GM12801 (cell line): Measurements from ENCODE around the gene KIF26B.

Experiments
- TF ChIP-seq, protein P1 (sequence below): IDR thresholded peaks from one replicate; pipeline ENCODE4 v1.5.1; 2011; ENCODE audit warnings: control low read depth; ENCODE audit not compliant: insufficient read length; ENCODE audit errors: extremely low read depth

Gene KIF26B

DNA sequence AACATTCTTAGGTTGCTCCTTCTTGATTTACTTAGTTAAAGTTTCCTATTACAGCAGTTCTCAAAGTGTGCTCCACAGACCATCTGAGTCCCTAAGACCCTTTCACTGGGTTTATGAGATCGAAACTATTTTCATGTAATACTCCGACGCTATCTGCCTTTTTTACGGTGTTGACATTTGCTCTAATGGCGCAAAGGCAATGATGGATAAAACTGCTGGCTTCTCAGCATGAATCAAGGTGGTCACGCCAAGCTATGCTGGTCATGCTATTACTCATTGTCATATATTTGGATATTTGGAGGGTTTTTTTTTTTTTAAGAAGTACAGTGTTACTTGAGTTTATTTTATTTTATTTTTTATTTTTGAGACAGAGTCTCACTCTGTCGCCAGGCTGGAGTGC, 235.1 kb downstream of the KIF26B start:
- TF ChIP-seq, protein P1, sequence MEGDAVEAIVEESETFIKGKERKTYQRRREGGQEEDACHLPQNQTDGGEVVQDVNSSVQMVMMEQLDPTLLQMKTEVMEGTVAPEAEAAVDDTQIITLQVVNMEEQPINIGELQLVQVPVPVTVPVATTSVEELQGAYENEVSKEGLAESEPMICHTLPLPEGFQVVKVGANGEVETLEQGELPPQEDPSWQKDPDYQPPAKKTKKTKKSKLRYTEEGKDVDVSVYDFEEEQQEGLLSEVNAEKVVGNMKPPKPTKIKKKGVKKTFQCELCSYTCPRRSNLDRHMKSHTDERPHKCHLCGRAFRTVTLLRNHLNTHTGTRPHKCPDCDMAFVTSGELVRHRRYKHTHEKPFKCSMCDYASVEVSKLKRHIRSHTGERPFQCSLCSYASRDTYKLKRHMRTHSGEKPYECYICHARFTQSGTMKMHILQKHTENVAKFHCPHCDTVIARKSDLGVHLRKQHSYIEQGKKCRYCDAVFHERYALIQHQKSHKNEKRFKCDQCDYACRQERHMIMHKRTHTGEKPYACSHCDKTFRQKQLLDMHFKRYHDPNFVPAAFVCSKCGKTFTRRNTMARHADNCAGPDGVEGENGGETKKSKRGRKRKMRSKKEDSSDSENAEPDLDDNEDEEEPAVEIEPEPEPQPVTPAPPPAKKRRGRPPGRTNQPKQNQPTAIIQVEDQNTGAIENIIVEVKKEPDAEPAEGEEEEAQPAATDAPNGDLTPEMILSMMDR, result no peak

DNA sequence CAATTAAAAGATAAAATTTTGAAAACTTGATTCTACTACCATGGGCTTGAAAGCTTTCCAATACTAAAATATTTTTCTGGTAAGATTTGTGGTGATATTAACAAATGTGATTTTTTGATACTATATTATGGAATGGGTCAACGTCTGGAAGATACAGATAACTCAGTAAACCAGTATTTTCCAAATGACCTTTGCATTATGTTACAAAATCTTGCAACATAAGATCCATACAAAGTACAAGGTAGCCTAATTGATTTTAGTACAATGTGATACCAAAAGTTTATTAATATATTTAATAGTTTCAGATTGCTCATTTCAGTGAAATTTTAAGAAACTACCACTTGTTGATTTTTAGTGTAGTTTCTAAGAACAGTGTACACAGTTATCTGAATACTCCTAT, 236.2 kb downstream of the KIF26B start:
- TF ChIP-seq, protein P1, result no peak

DNA sequence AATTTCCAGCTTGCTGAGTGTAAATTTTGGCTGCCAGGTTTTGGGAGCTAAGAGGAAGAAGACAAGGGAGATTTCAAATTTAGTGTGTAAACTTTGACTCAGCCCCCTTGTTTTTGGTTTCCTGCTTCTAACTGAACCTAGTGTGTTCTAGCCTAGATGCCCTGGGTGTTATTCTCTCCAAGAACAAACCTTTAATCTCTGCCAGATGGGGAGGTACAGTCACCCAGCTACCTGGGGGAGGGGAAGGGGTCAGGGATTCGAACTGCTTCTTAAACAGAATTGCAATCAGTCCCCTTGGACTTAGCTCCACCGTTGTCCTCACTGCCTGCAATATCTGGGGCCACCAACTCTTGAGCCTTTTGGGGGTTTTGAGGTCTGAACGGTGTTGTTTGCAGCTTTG, 238.9 kb downstream of the KIF26B start:
- TF ChIP-seq, protein P1, result no peak

DNA sequence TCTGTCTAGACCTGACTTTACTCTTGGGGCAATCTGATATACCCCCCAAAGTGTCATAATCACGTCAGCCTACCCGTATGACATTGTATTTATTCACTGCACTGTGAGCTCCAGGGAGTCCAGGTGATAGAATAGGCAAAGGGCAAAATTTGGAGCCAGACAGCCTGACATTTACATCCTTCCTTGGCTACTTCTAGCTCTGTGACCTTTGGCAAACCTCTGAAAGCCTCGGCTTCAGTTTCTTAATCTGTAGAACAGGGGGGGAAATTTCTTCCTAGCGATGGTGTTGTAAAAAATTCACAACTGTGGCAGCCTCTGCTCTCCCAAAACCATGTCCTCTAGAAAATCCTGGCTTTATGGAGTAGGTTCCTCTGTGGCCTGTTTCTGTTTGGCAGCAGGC, 240.9 kb downstream of the KIF26B start:
- TF ChIP-seq, protein P1, result no peak

DNA sequence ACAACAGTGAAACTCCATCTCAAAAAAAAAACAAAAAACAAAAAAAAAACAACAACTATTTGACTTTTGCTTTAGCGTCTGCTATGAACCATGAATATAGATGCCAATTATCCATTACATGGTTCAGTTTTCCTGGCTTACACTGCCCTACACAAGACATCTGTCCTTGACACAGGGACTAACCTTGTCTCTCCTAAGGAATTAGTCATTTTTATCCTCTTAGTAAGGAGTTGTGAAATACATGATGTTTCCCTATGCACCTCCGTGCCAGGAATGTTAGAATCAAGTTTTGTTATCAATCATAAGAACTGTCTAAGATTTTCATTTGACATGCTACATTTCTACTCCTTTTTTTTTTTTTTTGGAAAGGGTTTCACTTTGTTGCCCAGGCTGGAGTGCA, 241.8 kb downstream of the KIF26B start:
- TF ChIP-seq, protein P1, result no peak

DNA sequence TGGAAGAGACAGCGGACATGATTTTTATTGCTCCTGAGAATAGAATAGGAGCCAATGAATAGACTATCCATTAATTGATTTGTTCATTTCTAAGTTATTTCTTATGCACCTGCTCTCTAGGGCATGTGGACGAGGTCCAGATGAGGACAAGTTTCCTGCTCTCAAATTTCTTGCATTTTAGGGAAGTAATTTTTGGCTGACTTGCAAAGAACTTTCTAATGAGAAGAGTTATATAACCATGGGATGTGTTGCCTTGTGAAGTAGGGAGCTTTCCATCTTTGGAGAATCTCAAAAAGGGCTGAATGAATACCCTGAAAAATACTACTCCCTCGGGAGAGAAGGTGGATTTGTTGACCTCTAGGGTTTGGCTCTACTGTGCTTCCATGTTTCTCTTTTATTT, 243.0 kb downstream of the KIF26B start:
- TF ChIP-seq, protein P1, result no peak

DNA sequence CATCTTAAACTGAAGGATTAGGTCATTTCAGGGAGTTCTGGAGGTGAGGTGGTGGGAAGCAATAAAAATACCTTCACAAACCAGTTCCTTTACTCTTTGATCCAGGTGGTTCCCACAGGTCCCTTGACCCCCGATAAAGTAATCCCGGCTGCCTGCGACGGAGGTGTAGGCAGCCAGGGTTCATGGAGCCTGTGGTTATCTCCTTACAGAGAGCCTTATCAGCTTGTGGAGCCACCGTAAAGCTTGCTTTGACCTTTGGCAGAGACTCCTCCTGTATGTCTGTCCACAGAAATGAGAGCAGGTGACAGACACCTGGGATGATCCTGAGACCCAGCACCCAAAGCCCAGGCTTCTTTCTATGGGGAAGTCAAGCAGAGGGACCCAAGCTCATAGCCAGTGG, 243.4 kb downstream of the KIF26B start:
- TF ChIP-seq, protein P1, result no peak
